Lower leg skin (tissue), 4 donors: ENCODE data around the gene HFM1. TPM values are rescaled to one million over a fixed set of nuclear protein-coding genes. Genes with fewer than 3 reads are reported as not detected.

ENCODE experiments used
- DNase-seq, 2 donors: peaks; one replicate each; pipeline ENCODE4 v3.0.0-alpha.2; 2019; ENCODE audit warnings: low spot score in 2 of 2
- H3K4me3 ChIP-seq: fragments of 200-600 bp; sonication (generic); 2 replicates; pipeline ENCODE4 v1.5.1; 2017; ENCODE audit warnings: mild to moderate bottlenecking, low read depth; ENCODE audit not compliant: poor library complexity, severe bottlenecking
- CTCF ChIP-seq, 3 donors: fragments of 450-650 bp; IDR thresholded peaks; one replicate each; pipeline ENCODE4 v1.5.1; 2016; ENCODE audit warnings: antibody characterized with exemption in 3 of 3, mild to moderate bottlenecking in 3 of 3, moderate library complexity in 2 of 3
- POLR2A ChIP-seq, 2 donors: fragments of 450-650 bp; IDR thresholded peaks; one replicate each; pipeline ENCODE4 v1.6.1; 2016 to 2017; ENCODE audit warnings: antibody characterized with exemption in 2 of 2, mild to moderate bottlenecking in 1 of 2, moderate library complexity in 1 of 2
- WGBS, 2 donors: methylation state at CpG; one replicate each; pipeline ENCODE4 v1.1.5; 2018; 5-methylcytosine and 5-hydroxymethylcytosine counted together
- intact Hi-C: fragments of 100-400 bp; cut with DNase I; formaldehyde crosslinking; loops from one replicate; pipeline ENCODE4 v1.15.0; 2023; ENCODE audit warnings: low total_unique reads
- total RNA-seq, 4 donors: library from RNA; depleted of rRNA; stranded (reverse); fragments of >200 nt; gene quantifications; one replicate each; pipeline ENCODE4 v1.1.0, GENCODE V29; 2016

HFM1 gene
- total RNA-seq, 4 donors from 2014 or later: 0.11 to 0.29 (median 0.22) TPM; not detected in 1

DNA sequence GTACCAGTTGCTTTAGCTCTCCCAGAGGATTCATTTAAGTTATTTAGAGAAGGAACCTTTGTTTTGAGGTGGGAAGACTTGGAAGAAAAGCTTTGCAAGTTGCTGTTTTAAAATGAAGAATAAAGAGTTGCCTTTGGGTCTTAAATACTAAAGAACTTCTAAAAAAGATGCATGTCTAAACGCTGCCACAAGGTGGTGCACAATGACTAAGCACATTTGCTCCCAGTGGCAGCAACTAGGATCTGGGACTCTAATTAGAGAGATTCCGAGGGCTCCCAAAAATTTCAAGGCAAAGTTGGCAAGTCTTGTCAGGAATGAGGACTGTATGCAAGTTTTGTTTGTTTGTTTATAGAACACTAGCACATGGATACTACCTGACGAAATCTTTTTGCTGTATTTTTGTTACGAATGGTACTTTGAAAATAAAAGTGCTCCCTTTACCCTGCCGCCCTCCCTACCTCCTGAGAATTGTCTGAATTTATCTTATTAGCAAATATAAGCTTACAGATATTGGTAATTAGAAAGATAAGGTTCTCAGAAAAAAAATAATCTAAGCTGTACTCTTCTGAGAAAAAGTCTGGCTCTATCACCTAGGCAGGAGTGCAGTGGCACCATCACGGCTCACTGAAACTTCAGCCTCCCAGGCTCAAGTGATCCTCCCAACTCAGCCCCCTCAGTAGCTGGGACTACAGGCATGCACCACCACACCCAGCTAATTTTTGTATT is 121.8 kb downstream of the HFM1 start:
- H3K4me3 ChIP-seq: no peak overlapping the region
- 42 to 46% methylated on average over 6 of the region's 6 CpGs for WGBS, 2 donors
- TF ChIP-seq CTCF (IDR thresholded peaks at IDR 0.05) (peak in 1 of 3 donors; percentile 45), POLR2A (IDR thresholded peaks at IDR 0.05) (no peak)
- intact Hi-C loops: loop anchor here (5.0 to 10.0 kb wide), 2 partner anchors 222 to 1014 kb away; partner anchors contain the start of genes CDC7, GLMN and RPAP2
- peak in 1 of 2 donors; percentile 60 for DNase-seq

DNA sequence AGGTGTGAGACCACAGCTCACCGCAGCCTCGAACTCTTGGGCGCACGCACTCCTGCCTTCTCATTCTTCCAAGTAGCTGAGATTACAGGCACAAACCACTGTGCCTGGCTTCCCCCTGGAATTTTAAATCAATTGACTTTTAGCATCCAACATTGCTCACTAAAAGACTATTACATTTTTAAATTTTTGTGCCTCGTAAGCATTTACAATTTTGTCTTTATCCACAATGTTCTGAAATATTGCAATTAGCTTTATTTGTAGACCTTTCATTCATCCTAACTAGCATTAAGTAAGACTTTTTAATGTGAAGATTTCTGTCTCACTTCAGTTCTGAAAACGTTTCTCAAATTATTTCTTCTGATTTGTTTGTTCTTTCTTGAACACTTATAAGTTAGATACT is 122.9 kb downstream of the HFM1 start:
- no peak overlapping the region for H3K4me3 ChIP-seq
- DNase-seq: no peak
- TF ChIP-seq CTCF (IDR thresholded peaks at IDR 0.05) (no peak), POLR2A (IDR thresholded peaks at IDR 0.05) (no peak)
- intact Hi-C loops: loop anchor here (5.0 to 10.0 kb wide), 2 partner anchors 223 to 1016 kb away; partner anchors contain the start of genes CDC7, GLMN and RPAP2
- WGBS, 2 donors: 74 to 76% methylated on average over 6 of the region's 6 CpGs

GRCh38 chr1:91278754-91279153 is 125.9 kb downstream of the HFM1 start:
- H3K4me3 ChIP-seq: no peak overlapping the region
- intact Hi-C loops: no loop called here
- DNase-seq: no peak
- TF ChIP-seq CTCF (IDR thresholded peaks at IDR 0.05): no peak
- no peak for TF ChIP-seq POLR2A (IDR thresholded peaks at IDR 0.05)
- 82 to 96% methylated on average over 1 of the region's 1 CpG for WGBS, 2 donors

DNA sequence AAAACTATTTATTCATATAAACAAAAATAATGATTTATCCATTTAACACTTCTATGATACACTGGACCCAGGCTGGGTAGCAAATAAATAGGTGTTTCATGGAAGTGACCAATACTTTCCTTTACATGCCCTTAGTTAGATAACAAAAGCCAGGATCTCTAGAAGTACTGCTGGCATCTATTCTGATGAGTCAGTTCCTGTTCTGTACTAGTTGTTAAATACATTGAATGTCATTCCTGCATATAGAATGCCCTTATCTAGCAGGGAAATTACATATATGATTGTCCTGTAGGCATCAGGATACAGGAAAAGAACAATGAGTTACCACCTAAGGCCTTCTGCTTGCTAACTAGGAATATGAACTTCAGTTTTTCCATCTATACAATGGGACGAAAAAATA is 130.8 kb downstream of the HFM1 start:
- TF ChIP-seq POLR2A (IDR thresholded peaks at IDR 0.05) (no peak), CTCF (IDR thresholded peaks at IDR 0.05) (no peak)
- WGBS, 2 donors: 88 to 90% methylated on average over 1 of the region's 1 CpG
- no peak for DNase-seq
- H3K4me3 ChIP-seq: no peak overlapping the region
- intact Hi-C loops: no loop called here

DNA sequence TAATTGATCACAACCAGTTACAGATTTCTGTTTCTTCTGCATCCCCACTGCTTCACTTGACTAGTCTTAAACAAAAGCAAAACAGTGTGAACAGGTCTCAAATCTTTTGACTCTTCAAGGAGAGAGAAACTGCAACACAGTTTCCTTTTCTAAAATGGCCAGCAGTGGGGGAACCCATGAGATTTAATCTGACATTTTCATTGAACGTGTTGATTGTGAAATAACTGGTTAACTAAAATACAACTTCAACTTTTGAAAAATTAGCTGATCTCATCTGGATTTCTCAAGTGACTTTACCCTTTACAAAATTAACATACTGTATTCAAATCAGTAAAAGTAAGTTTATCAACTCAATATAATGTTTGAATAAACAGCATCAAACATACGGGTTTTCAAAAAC is 143.0 kb downstream of the HFM1 start:
- intact Hi-C loops: no loop called here
- WGBS, 2 donors: 68 to 71% methylated on average over 2 of the region's 2 CpGs
- no peak overlapping the region for H3K4me3 ChIP-seq
- DNase-seq: no peak
- TF ChIP-seq CTCF (IDR thresholded peaks at IDR 0.05) (no peak), POLR2A (IDR thresholded peaks at IDR 0.05) (no peak)
